Activated CD8-positive, alpha-beta memory T cell treated with anti-CD3 and anti-CD28 coated beads, Interleukin-2, amount 50 U/mL, for 24 hours (primary cell): ENCODE results near the gene DDX39A.
"Not testable (repeated sequence)": the region's sequence is repeated elsewhere in the genome, so short reads cannot be mapped to it uniquely, and the experiment has no call there.

Experiments used
- DNase-seq: peaks from one replicate; pipeline ENCODE4 v3.0.0-alpha.2; 2020; ENCODE audit errors: extremely low read depth

The DDX39A gene

GRCh38 chr19:14419106-14419813 lies at the start of gene DDX39A:
DDX39A (minus strand) TSS chr19:14419341; CDS start chr19:14413220, 6,121 bp downstream.
- peak; percentile 92 for DNase-seq

GRCh38 chr19:14467816-14468215 lies 48.7 kb upstream of the DDX39A start:
- no peak for DNase-seq

- DNase-seq: no peak
Observed at GRCh38 chr19:14467391-14467790, 48.2 kb upstream of the DDX39A start.

DNA sequence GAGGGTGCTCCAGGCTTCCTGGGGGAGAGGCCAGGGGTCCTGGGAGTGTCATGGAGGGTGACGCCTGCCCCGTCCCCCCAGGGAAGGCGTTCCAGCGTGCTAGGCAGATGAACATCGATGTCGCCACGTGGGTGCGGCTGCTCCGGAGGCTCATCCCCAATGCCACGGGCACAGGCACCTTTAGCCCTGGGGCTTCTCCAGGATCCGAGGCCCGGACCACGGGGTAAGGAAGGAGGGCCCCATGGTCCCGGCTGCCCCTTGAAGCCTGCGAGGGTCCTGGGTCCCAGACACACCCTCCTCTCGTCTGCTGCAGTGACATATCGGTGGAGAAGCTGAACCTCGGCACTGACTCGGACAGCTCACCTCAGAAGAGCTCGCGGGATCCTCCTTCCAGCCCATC lies 44.6 kb upstream of the DDX39A start:
- no peak for DNase-seq

DNA sequence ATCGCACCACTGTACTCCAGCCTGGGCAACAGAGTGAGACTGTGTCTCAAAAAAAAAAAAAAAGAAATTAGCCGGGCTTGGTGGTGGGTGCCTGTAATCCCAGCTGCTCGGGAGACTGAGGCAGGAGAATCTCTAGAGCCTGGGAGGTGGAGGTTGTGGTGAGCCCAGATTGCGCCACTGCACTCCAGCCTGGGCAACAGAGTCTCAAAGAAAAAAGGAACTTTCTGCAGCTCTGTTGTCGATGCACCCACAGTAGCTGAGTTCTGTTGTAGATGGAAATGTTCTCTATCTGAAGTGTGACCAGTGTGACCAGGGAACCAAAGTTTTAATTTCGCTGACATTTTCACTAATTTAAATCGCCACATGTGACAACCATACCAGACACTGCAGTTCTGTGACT lies 43.3 kb upstream of the DDX39A start:
- not testable (repeated sequence) for DNase-seq

DNA sequence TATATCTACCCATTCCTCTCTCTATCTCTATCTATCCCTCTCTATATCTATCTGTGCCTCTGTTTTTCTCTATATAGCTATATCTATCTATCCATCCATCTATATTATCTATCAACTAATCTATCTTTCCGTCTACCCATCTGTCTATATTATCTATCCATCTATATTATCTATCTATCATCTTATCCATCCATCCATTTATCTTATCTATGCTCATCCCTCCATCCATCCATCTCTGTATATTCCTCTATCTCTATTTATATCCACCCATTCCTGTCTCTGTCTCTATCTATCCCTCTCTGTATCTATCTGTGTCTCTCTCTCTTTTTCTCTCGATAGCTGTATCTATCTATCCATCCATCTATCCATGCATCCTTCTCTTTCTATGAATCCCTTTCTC lies 41.8 kb upstream of the DDX39A start:
- no peak for DNase-seq

DNA sequence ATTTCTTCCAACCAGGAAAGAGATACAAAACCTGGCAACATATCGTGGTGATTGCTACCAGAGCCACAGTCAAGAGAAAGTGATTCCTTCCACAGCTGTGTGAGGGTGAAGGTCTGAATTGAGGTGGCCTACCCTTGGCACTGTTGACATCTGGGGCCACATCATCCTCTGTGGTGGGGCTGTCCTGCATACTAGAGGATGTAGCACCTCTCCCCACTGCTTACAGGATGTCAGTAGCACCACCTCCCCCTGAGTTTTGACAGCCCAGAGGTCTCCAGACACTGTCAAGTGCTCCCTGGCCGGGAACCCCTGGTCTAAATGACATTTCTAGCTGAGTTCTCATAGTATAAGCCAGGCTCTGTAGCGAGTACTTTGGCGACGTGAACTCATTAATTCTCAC lies 40.6 kb upstream of the DDX39A start:
- no peak for DNase-seq

DNA sequence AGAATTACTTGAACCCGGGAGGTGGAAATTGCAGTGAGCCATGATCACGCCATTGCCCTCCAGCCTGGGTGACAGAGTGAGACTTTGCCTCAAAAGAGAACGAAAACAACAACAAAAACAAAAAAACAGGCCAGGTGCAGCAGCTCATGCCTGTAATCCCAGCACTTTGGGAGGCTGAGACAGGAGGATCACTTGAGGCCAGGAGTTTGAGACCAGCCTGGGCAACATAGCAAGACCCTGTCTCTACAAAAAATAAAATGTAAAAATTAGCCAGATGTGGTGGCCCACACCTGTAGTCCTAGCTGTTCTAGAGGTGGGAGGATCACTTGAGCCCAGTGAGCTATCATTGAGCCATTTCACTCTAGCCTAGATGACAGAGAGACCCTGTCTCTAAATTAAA lies 33.2 kb upstream of the DDX39A start:
- not testable (repeated sequence) for DNase-seq

DNA sequence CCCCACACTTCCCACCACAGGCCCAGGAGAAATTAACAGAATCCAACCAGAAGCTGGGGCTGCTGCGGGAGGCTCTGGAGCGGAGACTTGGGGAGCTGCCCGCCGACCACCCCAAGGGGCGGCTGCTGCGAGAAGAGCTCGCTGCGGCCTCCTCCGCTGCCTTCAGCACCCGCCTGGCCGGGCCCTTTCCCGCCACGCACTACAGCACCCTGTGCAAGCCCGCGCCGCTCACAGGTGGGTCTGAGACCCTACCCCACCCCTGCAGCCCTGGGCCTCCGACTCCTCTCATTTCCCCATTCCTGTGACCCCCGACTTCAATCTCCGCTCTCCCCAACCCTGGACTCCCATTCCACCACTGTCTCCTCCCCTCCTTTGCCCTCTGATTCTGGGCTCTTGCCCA lies 31.7 kb upstream of the DDX39A start:
- no peak for DNase-seq

- DNase-seq: peak; percentile 47
Observed at GRCh38 chr19:14450168-14450874, 31.2 kb upstream of the DDX39A start.

GRCh38 chr19:14449321-14449720 lies 30.2 kb upstream of the DDX39A start:
- no peak for DNase-seq

GRCh38 chr19:14446336-14447036 lies 27.3 kb upstream of the DDX39A start:
- DNase-seq: no peak

DNA sequence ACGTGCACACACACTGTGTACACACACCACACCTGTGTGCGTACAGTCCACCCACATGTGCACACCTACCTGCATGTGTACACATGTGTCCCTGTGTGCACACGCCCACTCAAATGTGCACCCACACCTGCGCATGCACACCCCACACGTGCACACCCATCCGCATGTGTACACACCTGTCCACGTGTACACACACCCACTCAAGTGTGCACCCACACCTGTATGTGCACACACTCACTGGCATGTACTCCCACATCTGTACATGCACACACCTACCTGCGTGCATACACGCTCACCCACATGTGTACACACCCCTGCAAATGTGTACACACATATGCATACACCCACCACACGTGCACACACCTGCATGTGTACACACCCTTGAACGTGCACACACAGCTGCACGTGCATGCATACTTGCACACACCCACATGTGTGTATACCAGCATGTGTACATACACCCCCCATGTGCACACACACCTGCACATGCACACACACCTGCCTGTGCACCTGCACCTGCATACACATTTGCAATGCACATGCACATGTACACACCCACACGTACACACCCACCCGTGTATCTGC lies 24.6 kb upstream of the DDX39A start:
- no peak for DNase-seq

DNA sequence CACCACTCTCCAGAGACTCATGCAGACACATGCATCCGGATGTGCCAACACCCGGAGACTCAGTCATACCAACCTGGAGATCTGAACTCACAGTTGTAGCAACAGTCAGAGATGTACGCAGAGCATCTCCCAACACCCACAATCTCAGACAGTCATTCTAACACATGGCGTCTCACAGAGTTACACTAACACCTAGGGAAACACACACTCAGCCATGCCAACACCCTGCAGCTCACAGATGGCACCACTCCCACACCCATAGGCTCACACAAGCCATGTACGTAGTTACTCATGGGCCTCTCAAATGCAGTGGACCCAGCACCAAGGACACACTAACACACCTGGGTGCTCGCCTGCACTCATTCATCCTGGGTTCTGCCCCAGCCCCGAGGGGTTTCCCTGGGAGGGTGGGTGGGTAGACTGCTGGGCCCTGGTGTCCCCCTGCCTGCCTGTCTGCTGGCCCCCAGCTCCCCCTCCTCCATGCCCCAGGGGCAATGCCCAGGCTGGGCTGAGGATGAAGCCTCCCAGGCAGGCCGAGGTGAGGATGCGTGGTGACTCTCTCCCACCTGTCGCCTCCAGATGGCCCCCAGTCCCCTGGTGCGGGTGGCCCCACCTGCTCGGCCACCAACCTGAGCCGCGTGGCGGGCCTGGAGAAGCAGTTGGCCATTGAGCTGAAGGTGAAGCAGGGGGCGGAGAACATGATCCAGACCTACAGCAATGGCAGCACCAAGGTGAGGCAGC lies 23.9 kb upstream of the DDX39A start:
- DNase-seq: no peak

GRCh38 chr19:14441041-14441938 lies 22.1 kb upstream of the DDX39A start:
- DNase-seq: no peak

DNA sequence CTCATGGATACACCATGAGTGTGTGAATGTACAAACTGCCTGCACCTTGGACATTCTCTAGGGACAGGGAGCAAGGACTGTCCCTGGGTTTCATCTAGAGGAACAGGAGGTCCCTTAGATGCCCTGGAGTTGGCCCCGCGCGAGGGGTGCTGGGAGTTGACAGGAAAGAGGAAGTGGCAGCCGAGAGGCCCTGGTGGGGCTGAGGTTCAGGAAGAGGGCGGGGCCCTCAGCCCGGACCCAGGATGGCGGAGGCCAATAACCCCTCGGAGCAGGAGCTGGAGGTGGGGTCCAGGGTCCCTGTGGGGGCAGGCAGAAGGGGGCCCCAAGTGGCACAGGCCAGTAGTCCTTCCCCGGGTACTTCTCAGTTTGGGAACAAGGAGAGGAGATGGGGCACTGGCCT lies 20.9 kb upstream of the DDX39A start:
- peak; percentile 50 for DNase-seq

GRCh38 chr19:14439014-14439413 lies 19.9 kb upstream of the DDX39A start:
- no peak for DNase-seq

- no peak for DNase-seq
Observed at GRCh38 chr19:14437578-14438140, 18.5 kb upstream of the DDX39A start.

DNA sequence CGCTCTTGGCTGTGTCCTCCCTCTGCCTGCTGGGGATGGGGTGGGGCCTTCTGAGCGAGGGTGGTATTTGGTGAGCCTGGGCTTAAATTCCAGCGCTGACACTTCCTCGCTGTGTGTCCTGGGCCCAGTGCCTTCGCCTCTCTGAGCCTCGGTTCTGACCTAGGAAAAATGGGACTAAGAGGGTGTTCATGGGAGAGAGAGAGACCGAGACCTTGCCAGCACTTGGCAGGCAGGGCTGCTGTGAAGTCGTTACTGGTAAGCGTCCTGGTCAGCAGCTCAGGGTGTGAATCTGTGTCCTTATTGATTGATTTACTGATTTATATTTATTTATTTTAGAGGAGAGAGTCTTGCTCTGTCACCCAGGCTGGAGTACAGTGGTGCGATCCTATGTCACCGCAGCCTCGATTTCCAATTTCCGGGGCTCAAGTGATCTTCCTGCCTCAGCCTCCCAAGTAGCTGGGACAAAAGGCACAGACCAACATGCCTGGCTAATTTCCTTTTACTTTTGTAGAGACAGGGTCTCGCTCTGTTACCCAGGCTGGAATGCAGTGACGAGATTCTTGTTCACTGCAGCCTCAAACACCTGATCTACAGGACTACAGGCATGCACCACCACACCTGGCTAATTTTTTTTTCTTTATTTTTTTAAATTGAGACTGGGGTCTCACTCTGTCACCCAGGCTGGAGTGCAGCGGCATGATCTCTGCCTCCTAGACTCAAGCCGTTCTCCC lies 16.3 kb upstream of the DDX39A start:
- DNase-seq: no peak
